Left renal pelvis (tissue), 4 donors: ENCODE results near the gene UGT1A10. TPM values are rescaled to one million over a fixed set of nuclear protein-coding genes. Genes with fewer than 3 reads are reported as not detected.
"Not testable (repeated sequence)": the region's sequence is repeated elsewhere in the genome, so short reads cannot be mapped to it uniquely, and the experiment has no call there.

Source experiments
- DNase-seq, 4 donors: peaks; one replicate each; pipeline ENCODE4 v3.0.0-alpha.2; 2013; ENCODE audit warnings: low read depth in 4 of 4, low spot score in 3 of 4
- polyA plus RNA-seq, 4 donors: library from polyadenylated mRNA; unstranded; fragments of 120-200 nt; gene quantifications; one replicate each; pipeline ENCODE4 v1.2.1, GENCODE V29; 2013; ENCODE audit not compliant: insufficient read length in 4 of 4

UGT1A10 gene
- not detected for polyA plus RNA-seq

- not testable (repeated sequence) for DNase-seq
Measured at GRCh38 chr2:233636306-233636705, at the start of gene UGT1A10. UGT1A10 (plus strand) TSS chr2:233636448; CDS start chr2:233636523, 75 bp downstream.

- no peak for DNase-seq
Measured at GRCh38 chr2:233588400-233588799, 47.8 kb upstream of the UGT1A10 start.

DNA sequence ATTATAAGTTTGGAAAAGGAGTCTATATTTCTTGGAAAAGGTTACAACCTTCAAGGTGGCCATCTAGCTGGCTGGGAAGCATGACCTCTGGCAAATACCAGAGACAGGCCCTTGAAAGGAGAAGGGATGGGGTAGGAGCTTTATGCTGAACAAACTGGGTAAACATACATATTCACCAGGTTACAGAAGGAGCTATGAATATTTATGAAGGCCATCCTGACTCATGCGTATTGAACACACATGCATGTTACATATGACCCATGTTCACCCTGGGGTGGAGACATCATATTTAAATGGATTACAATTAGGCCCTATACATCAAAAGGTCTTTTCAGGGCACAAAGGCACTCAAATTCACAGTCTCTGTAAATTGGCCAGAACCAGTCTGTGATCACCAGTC lies 43.5 kb upstream of the UGT1A10 start:
- not testable (repeated sequence) for DNase-seq

GRCh38 chr2:233593201-233593600 lies 43.0 kb upstream of the UGT1A10 start:
- DNase-seq = no peak

DNA sequence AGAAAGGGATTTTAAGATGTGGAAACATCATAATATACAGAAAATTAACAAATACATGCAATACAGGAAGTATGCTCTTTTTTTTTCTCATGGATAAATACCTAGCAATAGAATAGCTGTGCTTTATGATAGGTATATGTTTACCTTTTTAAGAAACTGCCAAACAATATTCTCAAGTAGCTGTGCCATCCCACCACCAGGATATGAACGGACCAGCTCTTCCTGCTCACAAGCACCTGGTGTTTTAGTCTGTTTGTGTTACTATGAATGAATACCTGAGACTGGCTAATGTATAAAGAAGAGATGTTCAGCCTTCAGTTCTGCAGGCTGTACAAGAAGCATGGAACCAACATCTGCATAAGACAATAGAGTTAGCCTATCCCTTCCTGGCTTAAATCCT lies 38.7 kb upstream of the UGT1A10 start:
- DNase-seq = no peak

DNA sequence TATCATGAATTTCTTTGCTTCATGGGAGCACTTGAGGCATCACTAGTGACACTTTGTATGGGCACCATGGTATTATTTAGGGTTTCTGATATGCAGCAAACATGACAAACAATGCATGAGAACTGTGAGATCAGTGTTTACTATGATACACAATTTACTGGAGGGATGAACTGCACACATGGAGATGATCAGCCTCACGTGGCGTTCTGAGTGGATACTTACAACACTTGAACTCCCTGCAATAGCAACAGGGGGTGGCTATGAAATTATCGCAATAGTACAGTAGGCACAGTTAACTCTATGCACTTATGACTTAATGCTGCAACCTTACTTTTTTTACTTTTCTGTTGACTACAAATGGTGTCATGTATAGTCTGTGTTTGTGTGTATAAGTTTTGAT lies 37.3 kb upstream of the UGT1A10 start:
- no peak for DNase-seq

- no peak for DNase-seq
Measured at GRCh38 chr2:233600386-233600785, 35.9 kb upstream of the UGT1A10 start.

GRCh38 chr2:233602076-233602475 lies 34.2 kb upstream of the UGT1A10 start:
- DNase-seq = no peak

- DNase-seq = no peak
Measured at GRCh38 chr2:233603520-233603919, 32.7 kb upstream of the UGT1A10 start.

DNA sequence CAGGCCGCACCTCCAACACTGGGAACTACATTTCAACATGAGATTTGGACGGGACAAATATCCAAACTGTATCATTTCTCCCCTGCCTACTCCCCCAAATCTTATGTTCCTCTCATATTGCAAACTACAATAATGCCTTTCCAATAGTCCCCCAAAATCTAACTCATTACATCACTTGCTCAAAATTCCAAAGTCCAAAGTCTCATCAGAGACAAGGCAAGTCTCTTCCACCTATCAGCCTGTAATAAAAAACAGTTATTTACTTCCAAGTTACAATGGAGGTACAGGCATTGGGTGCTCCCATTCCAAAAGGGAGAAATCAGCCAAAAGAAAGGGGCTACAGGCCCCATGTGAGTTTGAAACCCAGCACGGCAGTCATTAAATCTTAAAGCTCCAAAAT lies 31.4 kb upstream of the UGT1A10 start:
- DNase-seq = no peak

DNA sequence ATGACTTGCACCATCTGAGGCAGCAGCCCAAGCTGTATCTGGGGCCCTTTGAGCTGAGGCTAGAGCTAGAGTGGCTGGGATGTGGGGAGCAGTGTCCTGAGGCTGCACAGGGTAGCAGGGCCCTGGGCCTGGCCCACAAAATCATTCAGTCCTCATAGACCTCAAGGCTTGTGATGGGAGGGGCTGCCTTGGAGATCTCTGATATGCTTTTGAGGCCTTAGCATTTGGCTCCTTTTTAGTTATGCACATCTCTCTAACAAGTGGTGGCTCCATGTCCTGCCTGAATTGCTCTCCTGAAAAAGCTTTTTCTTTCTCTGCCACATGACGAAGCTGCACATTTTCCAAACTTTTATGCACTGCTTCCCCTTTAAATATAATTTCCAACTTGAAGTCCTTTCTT lies 30.6 kb upstream of the UGT1A10 start:
- DNase-seq = no peak

DNA sequence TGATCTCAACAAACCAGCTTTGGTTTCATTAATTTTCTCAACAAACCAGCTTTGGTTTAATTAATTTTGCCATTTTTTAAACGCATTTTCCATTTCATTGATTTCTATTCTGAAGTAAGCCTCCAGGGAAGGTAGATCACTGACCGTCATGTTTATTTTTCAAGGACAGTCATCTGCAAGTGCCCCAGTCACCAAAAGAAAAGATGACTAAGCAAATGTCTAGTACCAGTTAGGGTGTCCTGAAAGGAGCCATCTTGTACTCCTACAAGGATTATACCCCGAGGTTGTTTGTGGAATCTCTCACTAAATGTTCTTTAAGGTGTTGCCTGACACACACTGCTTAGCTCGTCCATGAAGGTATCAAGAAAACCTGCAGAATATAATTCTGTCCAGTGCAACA lies 25.0 kb upstream of the UGT1A10 start:
- DNase-seq = no peak

GRCh38 chr2:233617476-233617875 lies 18.8 kb upstream of the UGT1A10 start, which contains the start of gene UGT1A8:
UGT1A8 (plus strand) TSS chr2:233617633; CDS start chr2:233617708, 75 bp downstream.
- DNase-seq = not testable (repeated sequence)

- DNase-seq = no peak
Measured at GRCh38 chr2:233620204-233620603, 16.0 kb upstream of the UGT1A10 start.

GRCh38 chr2:233621863-233622262 lies 14.4 kb upstream of the UGT1A10 start:
- not testable (repeated sequence) for DNase-seq

GRCh38 chr2:233627331-233628025 lies 8.8 kb upstream of the UGT1A10 start:
- DNase-seq = no peak

GRCh38 chr2:233638836-233639235 lies 2.6 kb downstream of the UGT1A10 start:
- no peak for DNase-seq

- DNase-seq = no peak
Measured at GRCh38 chr2:233639860-233640259, 3.6 kb downstream of the UGT1A10 start.

- DNase-seq = no peak
Measured at GRCh38 chr2:233643128-233643527, 6.9 kb downstream of the UGT1A10 start.

GRCh38 chr2:233646033-233646432 lies 9.8 kb downstream of the UGT1A10 start:
- DNase-seq = not testable (repeated sequence)

DNA sequence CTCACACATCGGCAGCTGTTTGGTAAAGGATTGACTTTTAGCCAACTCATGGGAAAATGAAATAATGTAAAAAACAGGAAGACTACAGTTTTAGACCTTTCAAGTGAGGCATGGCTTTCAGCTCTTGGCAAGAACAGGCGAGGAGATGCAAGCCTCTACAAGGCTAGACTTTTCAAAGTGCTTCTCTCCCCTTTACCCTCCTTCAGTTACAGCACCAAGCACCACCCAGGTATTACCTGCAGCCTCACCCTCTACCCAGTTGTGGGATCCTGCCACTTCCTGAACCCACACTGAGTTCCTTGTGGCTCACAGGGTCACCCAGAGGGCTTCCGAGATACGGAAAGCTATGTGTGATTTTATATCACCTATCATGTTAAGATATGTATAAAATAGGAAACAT lies 14.7 kb downstream of the UGT1A10 start:
- no peak for DNase-seq

- DNase-seq = no peak
Measured at GRCh38 chr2:233651430-233651829, 15.2 kb downstream of the UGT1A10 start.

GRCh38 chr2:233654501-233654900 lies 18.3 kb downstream of the UGT1A10 start:
- DNase-seq = no peak
